GM15510 (cell line): ENCODE measurements around the gene MBNL2.

Experiments
- POLR2A ChIP-seq: IDR thresholded peaks from 3 replicates; pipeline ENCODE4 v1.6.1; 2011; ENCODE audit warnings: borderline replicate concordance; ENCODE audit not compliant: insufficient read length; ENCODE audit errors: extremely low read depth

Gene MBNL2

DNA sequence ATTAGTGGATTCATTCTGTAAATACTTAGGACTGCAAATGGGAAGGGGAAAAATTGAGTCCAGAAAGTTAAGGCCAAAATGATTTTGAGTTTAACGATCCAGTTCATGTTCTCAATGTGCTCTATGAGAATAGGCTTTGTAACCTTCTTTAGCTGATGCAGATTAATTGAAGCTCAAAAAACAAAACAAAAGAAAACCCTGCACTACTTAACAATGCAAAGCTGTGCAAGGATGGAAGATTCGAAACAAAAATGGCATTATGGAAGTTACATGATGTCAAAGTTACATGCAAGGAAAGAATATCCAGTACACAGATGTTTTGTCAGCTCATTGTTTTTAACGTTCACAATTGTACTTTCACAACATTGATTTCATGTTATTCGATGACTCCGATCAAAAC is 132.7 kb downstream of the MBNL2 start:
- no peak for TF ChIP-seq POLR2A

DNA sequence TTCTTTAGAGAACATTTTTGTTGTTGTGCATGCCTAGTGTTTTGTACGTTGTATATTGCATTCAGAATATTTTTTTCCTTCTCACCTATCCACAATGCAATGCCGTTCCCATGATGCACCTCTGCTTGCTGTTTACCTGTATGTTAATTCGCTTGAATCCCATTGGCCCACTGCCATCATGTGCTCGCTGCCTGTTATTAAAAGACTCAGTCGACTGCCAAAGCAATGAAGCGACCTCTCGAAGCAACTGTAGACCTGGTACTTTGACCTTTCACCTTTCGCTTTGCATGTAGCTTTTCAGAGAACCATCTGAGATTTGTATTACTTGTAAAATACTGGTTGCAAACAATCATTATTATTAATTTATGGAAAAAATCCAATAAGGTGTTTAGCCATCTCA is 134.5 kb downstream of the MBNL2 start:
- no peak for TF ChIP-seq POLR2A

GRCh38 chr13:97359181-97360057 is 137.3 kb downstream of the MBNL2 start:
- no peak for TF ChIP-seq POLR2A

- no peak for TF ChIP-seq POLR2A
Observed at GRCh38 chr13:97360610-97361009, 138.5 kb downstream of the MBNL2 start.

GRCh38 chr13:97364031-97364430 is 141.9 kb downstream of the MBNL2 start:
- TF ChIP-seq POLR2A, result no peak

- no peak for TF ChIP-seq POLR2A
Observed at GRCh38 chr13:97364827-97365226, 142.7 kb downstream of the MBNL2 start.

DNA sequence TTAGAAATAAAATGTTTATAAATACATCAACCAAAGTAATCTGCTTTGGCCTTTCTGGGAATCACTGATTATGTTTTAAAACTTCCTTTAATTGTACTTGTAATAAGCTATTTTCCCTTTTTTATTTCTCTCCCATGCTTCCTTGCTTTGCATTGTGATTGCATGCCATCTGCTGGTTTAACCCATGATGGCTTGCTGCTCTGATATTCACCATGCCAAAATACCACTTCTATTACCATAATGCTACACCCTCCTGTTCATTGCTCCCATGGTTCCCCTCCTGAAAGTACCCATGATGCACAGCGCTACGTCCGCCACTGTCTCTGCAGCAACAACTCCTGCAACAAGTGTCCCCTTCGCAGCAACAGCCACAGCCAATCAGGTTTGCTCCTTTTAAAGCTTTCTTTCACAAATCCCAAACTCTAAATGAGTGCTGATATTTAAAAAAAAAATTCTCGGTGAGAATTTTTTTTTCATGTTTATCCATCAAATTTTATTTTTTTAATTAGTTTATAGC is 144.1 kb downstream of the MBNL2 start:
- no peak for TF ChIP-seq POLR2A

DNA sequence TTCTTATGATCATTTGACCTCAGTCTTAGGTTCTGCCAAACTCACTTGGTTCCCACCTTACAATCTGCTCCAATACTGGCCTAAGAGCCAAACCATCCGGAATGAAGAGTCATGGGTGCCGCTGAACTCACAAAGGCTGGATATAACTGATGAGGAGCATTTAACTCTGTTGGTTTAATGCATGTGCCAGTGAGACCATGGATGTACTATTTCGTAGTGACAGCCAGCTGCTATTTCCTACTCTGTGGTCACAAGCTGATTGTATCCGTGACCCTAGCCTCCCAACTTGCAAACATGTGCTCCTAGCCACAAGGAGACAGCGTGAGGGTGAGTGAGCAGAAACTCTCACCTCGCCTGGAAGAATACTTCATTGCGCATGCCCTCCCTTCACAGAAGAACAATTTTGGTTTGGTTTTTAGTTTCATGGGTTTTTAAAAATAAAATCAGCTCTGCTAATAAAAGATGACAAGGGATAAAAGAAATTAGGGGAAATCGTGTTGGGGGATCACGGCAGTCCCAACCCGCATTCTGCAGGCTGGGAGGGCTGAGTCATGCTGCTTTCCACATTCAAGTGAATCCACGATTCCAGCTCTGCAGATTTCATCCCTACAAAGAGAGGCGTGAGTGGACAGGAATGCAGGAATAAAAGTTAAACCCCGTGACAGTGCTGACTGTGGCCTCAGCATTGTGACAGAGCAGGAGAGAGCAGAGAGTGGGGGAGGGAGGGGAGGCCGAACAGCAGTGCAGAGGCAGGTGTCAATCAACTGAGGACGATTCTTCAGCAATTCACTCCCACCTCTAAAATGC is 145.1 kb downstream of the MBNL2 start:
- no peak for TF ChIP-seq POLR2A

DNA sequence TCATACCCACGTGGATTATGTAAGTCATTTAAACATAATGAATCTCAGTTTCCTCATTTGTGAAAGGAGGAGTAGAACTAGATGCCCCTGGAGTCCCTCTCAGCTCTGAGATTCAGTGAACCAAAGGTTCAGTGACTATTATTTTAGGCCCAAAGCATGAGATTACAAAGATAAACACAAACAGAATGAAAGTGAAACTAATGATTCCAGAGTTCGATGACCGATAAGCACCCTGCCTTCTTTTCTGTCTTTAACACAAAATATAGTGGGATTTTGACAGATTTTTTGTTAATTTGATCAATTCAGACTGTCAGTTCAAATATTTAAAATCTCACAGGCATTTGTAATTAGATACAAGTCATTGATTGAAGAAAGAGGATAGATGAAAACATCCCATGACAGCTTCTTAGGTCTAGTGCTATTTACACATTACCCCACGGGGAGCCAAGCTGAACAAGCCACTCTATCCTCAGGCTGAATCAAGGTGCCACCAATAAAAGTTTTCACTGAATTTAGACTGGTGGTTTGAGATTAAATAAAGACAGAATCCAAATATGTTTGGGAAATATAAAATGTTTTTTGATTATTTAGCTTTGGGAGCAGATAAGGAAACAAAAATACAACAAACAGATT is 147.2 kb downstream of the MBNL2 start:
- no peak for TF ChIP-seq POLR2A

- TF ChIP-seq POLR2A, result no peak
Observed at GRCh38 chr13:97371486-97372109, 149.5 kb downstream of the MBNL2 start.

- no peak for TF ChIP-seq POLR2A
Observed at GRCh38 chr13:97372936-97373335, 150.8 kb downstream of the MBNL2 start.

DNA sequence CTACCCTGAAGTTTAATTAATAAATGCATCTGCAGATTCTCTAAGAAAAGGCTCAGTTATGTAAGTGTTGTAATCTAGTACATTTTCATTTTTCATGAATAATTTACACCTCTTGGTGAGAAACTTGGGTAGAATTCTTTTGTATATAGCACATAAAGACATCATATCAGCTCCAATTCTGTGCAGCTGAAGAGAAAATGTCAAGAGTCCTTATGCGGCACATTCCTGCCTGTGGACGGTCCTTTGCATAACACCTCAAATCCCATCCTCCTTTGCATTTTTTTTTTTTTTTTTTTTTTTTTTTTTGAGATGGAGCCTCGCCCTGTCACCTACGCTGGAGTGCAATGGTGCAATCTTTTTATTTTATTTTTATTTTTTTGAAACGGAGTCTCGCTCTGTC is 151.7 kb downstream of the MBNL2 start:
- TF ChIP-seq POLR2A, result no peak

GRCh38 chr13:97376981-97377380 is 154.8 kb downstream of the MBNL2 start:
- no peak for TF ChIP-seq POLR2A

DNA sequence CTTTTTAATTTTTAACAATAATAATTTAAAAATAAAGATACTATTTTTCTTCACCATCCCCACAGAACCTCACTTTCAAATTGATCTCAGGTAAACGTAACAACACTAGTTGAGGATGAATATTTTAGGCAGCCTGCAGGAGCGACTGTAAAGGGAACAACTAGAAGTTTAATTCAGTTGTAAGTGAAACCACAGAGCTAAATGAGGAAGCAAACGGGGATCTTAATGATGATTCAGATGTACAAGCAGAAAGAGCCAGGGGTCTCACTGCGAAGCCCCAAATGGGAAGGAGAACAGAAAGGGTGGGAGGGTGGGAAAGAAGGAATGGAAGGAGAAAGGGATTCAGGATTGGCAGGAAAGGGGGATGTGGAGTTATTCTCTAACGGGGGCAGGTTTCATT is 157.3 kb downstream of the MBNL2 start:
- no peak for TF ChIP-seq POLR2A

- TF ChIP-seq POLR2A, result no peak
Observed at GRCh38 chr13:97380696-97381095, 158.6 kb downstream of the MBNL2 start.

DNA sequence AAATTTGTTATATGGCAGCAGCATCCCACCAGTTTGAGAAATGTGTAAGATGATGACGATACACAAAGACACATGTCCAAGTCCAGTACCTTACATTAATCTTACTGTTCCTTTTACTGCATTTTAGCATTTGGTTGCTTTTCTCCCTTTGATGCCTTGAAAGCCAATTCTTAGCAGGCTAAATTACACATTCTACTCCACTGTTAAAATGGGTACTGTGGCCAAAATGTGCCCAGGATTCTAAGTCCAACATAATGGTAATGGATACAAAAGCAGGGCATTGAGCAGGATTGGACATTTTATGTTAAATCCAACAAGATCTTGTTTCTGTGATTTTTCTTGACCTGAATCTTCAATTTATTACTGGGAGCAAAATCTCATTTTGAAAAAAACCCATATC is 159.1 kb downstream of the MBNL2 start:
- TF ChIP-seq POLR2A, result no peak

- TF ChIP-seq POLR2A, result no peak
Observed at GRCh38 chr13:97382276-97382675, 160.1 kb downstream of the MBNL2 start.
